H1 (cell line): ENCODE results near the gene LTB4R. TPM values are rescaled to one million over a fixed set of nuclear protein-coding genes. Genes with fewer than 3 reads are reported as not detected.
A peak's percentile ranks its signal among the peaks of the same experiment; 100 is the strongest.

Source experiments
- CTCF ChIA-PET: fragments of 300-600 bp; sonication (Branson Sonifier 250); formaldehyde crosslinking; loops from one replicate; lab custom pipeline; 2021; ENCODE audit not compliant: partially characterized antibody; lab: Charles Lee
- POLR2A ChIA-PET: fragments of 300-600 bp; sonication (Branson Sonifier 250); formaldehyde crosslinking; loops from one replicate; lab custom pipeline; 2021; ENCODE audit warnings: inconsistent platforms; ENCODE audit not compliant: partially characterized antibody; lab: Charles Lee
- DNase-seq, 2 experiments: peaks; one replicate each; pipeline versions ENCODE4 v3.0.0 to v3.0.0-alpha.2; 2010 to 2022; ENCODE audit warnings: low spot score in 2 of 2, low read depth in 1 of 2, mixed read lengths in 1 of 2
- FAIRE-seq: peaks from 2 replicates; lab custom pipeline; 2011; peaks lifted over from hg19 to GRCh38; lab: Jason Lieb, UNC
- H2AFZ ChIP-seq: 2 replicates; pipeline ENCODE4 v1.8.1; 2012; ENCODE audit warnings: low read length, inconsistent platforms
- H2AK5ac ChIP-seq: 2 replicates; pipeline ENCODE4 v1.6.1; 2013; ENCODE audit warnings: low read depth, low read length
- H2BK120ac ChIP-seq: replicated peaks from 2 replicates; pipeline ENCODE3; 2013; ENCODE audit warnings: low read depth, low read length, inconsistent platforms
- H2BK12ac ChIP-seq: 2 replicates; pipeline ENCODE4 v1.6.1; 2013; ENCODE audit warnings: low read depth, low read length
- H2BK15ac ChIP-seq: 2 replicates; pipeline ENCODE4 v1.6.1; 2013; ENCODE audit warnings: low read length
- H2BK20ac ChIP-seq: 2 replicates; pipeline ENCODE4 v1.6.1; 2013; ENCODE audit warnings: low read length
- H2BK5ac ChIP-seq: 2 replicates; pipeline ENCODE4 v1.6.1; 2013; ENCODE audit warnings: low read depth, low read length
- H3K14ac ChIP-seq: 2 replicates; pipeline ENCODE4 v1.6.1; 2013; ENCODE audit warnings: inconsistent platforms; ENCODE audit not compliant: insufficient read length
- H3K18ac ChIP-seq: 2 replicates; pipeline ENCODE4 v1.6.1; 2013; ENCODE audit warnings: low read length; ENCODE audit errors: extremely low read depth
- H3K23ac ChIP-seq: 2 replicates; pipeline ENCODE4 v1.6.1; 2013; ENCODE audit warnings: inconsistent platforms; ENCODE audit not compliant: insufficient read length
- H3K23me2 ChIP-seq: 2 replicates; pipeline ENCODE4 v1.6.1; 2013; ENCODE audit warnings: low read depth, low read length
- H3K27ac ChIP-seq: 2 replicates; pipeline ENCODE4 v1.6.1; 2011; ENCODE audit warnings: low read depth, low read length, inconsistent platforms
- H3K27me3 ChIP-seq, 4 experiments: replicated peaks in 1 of 4; 1 replicate in 1 of 4; 2 replicates in 3 of 4; pipeline versions ENCODE4 v1.6.1 to v1.8.1; 2011 to 2013; ENCODE audit warnings: low read length in 3 of 4, mild to moderate bottlenecking in 3 of 4, inconsistent platforms in 2 of 4, mixed read lengths in 2 of 4, moderate library complexity in 1 of 4; ENCODE audit not compliant: control insufficient read depth in 3 of 4, insufficient read depth in 3 of 4; ENCODE audit errors: extremely low read depth in 1 of 4
- H3K36me3 ChIP-seq, 4 experiments: 2 replicates each; pipeline versions ENCODE4 v1.6.1 to v1.8.1; 2011 to 2013; ENCODE audit warnings: mild to moderate bottlenecking in 4 of 4, low read length in 3 of 4, moderate library complexity in 2 of 4, control low read depth in 1 of 4, inconsistent platforms in 1 of 4; ENCODE audit not compliant: insufficient read depth in 4 of 4, control insufficient read depth in 2 of 4
- H3K4ac ChIP-seq: replicated peaks from 2 replicates; pipeline ENCODE3; 2013; ENCODE audit warnings: low read length, low read depth, mixed read lengths, inconsistent platforms; ENCODE audit not compliant: insufficient read length
- H3K4me1 ChIP-seq, 4 experiments: replicated peaks in 1 of 4; 1 replicate in 1 of 4; 2 replicates in 3 of 4; pipeline versions ENCODE4 v1.6.1 to v1.8.1; 2011 to 2013; ENCODE audit warnings: low read length in 3 of 4, inconsistent platforms in 2 of 4, mixed read lengths in 1 of 4; ENCODE audit not compliant: insufficient read depth in 4 of 4, control insufficient read depth in 3 of 4
- H3K4me2 ChIP-seq, 2 experiments: 2 replicates each; pipeline versions ENCODE4 v1.6.1 to v1.8.1; 2011 to 2013; ENCODE audit warnings: low read depth in 2 of 2, low read length in 2 of 2, control low read depth in 1 of 2, inconsistent platforms in 1 of 2, mild to moderate bottlenecking in 1 of 2; ENCODE audit not compliant: insufficient read depth in 1 of 2
- H3K4me3 ChIP-seq, 4 experiments: fragments of 200-600, 300-600 bp in 1 of 4; sonication (generic), shearing (Covaris generic), sonication (Bioruptor Twin) in 1 of 4; 2 replicates each; pipeline versions ENCODE4 v1.5.1 to v1.8.1; 2011 to 2016; ENCODE audit warnings: low read length in 4 of 4, low read depth in 3 of 4, control low read depth in 2 of 4, inconsistent platforms in 2 of 4, mild to moderate bottlenecking in 2 of 4, mixed read lengths in 1 of 4, moderate library complexity in 1 of 4; ENCODE audit not compliant: insufficient read depth in 2 of 4; ENCODE audit errors: extremely low read depth in 1 of 4
- H3K56ac ChIP-seq: replicated peaks from 2 replicates; pipeline ENCODE3; 2013; ENCODE audit warnings: low read depth, mild to moderate bottlenecking, mixed read lengths, low read length, inconsistent platforms; ENCODE audit not compliant: insufficient read length
- H3K79me1 ChIP-seq: 2 replicates; pipeline ENCODE4 v1.6.1; 2013; ENCODE audit warnings: low read depth, low read length, control low read depth
- H3K79me2 ChIP-seq, 2 experiments: 2 replicates each; pipeline versions ENCODE4 v1.6.1 to v1.8.1; 2012 to 2013; ENCODE audit warnings: low read length in 2 of 2, mild to moderate bottlenecking in 2 of 2, inconsistent platforms in 1 of 2; ENCODE audit not compliant: insufficient read depth in 2 of 2, control insufficient read depth in 1 of 2
- H3K9ac ChIP-seq, 4 experiments: replicated peaks in 1 of 4; 1 replicate in 1 of 4; 2 replicates in 3 of 4; pipeline versions ENCODE4 v1.6.1 to v1.8.1; 2011 to 2013; ENCODE audit warnings: low read depth in 3 of 4, low read length in 3 of 4, control low read depth in 2 of 4, mild to moderate bottlenecking in 2 of 4, moderate library complexity in 2 of 4, inconsistent platforms in 1 of 4; ENCODE audit errors: extremely low read depth in 1 of 4
- H3K9me3 ChIP-seq, 2 experiments: 2 replicates each; pipeline versions ENCODE4 v1.6.1 to v1.8.1; 2012 to 2013; ENCODE audit warnings: mild to moderate bottlenecking in 2 of 2, moderate library complexity in 2 of 2, control low read depth in 1 of 2, inconsistent platforms in 1 of 2, low read depth in 1 of 2, low read length in 1 of 2, mixed read lengths in 1 of 2; ENCODE audit not compliant: insufficient read depth in 2 of 2
- H4K20me1 ChIP-seq, 2 experiments: replicated peaks in 1 of 2; 2 replicates each; pipeline versions ENCODE3 to v1.8.1; 2011 to 2013; ENCODE audit warnings: inconsistent platforms in 2 of 2, low read length in 2 of 2, mild to moderate bottlenecking in 1 of 2; ENCODE audit not compliant: insufficient read depth in 2 of 2, control insufficient read depth in 1 of 2
- H4K5ac ChIP-seq: 2 replicates; pipeline ENCODE4 v1.6.1; 2013; ENCODE audit warnings: low read length, low read depth, mixed read lengths, inconsistent platforms; ENCODE audit not compliant: insufficient read length
- H4K8ac ChIP-seq: 2 replicates; pipeline ENCODE4 v1.8.0; 2013; ENCODE audit warnings: mild to moderate bottlenecking, moderate library complexity, low read length, inconsistent platforms; ENCODE audit not compliant: insufficient read depth; ENCODE audit errors: extremely low read depth
- H4K91ac ChIP-seq: replicated peaks from 2 replicates; pipeline ENCODE3; 2013; ENCODE audit warnings: low read length, mixed read lengths, inconsistent platforms; ENCODE audit not compliant: insufficient read length
- ATF2 ChIP-seq: IDR thresholded peaks from 2 replicates; pipeline ENCODE4 v1.6.1; 2012; ENCODE audit warnings: low read length, inconsistent platforms
- BACH1 ChIP-seq: IDR thresholded peaks from 2 replicates; pipeline ENCODE4 v1.6.1; 2012; ENCODE audit warnings: low read length, improper control_type of control experiment
- KDM1A ChIP-seq: fragments of 200-600, 300-600 bp; sonication (generic); IDR thresholded peaks from 2 replicates; pipeline ENCODE4 v1.7.1; 2016; ENCODE audit warnings: mild to moderate bottlenecking, low read length, borderline replicate concordance
- NRF1 ChIP-seq: IDR thresholded peaks from 2 replicates; pipeline ENCODE4 v1.6.1; 2011; ENCODE audit warnings: mild to moderate bottlenecking, low read depth, low read length, improper control_type of control experiment
- RFX5 ChIP-seq: IDR thresholded peaks from 2 replicates; pipeline ENCODE4 v1.6.1; 2011; ENCODE audit warnings: low read depth, low read length, improper control_type of control experiment, borderline replicate concordance
- SIN3A ChIP-seq, 2 experiments: IDR thresholded peaks in 1 of 2; conservative IDR thresholded peaks in 1 of 2; 2 replicates each; pipeline ENCODE4 v1.6.1; 2011 to 2012; ENCODE audit warnings: low read length in 2 of 2, improper control_type of control experiment in 1 of 2, low read depth in 1 of 2, mild to moderate bottlenecking in 1 of 2
- TBP ChIP-seq: IDR thresholded peaks from 2 replicates; pipeline ENCODE4 v1.6.1; 2011; ENCODE audit warnings: low read depth, low read length, improper control_type of control experiment
- WGBS, 2 experiments: shearing (Covaris generic) in 1 of 2; methylation state at CpG; one replicate each; pipeline versions ENCODE4 v1.1.6 to v1.1.7; 2013 to 2015; ENCODE audit warnings: low lambda C conversion rate in 2 of 2, mixed read lengths in 2 of 2, inconsistent platforms in 1 of 2, low coverage in 1 of 2, missing lambda C conversion rate in 1 of 2; ENCODE audit not compliant: insufficient replicate concordance in 2 of 2, insufficient coverage in 1 of 2, insufficient read length in 1 of 2; ENCODE audit errors: extremely low coverage in 1 of 2, missing lambda C conversion rate in 1 of 2; 5-methylcytosine and 5-hydroxymethylcytosine counted together
- polyA plus RNA-seq, 7 experiments: library from polyadenylated mRNA; depleted of rRNA in 3 of 7; stranded (reverse) in 5 of 7; unstranded in 2 of 7; fragments of >200 nt in 5 of 7; fragments of 200-250 nt in 2 of 7; gene quantifications; 1 replicate in 5 of 7; 2 replicates in 1 of 7; 4 replicates in 1 of 7; pipeline versions ENCODE4 v1.2.1 to v1.2.3, GENCODE V29; 2011 to 2013; ENCODE audit warnings: missing spikeins in 2 of 7, mixed read lengths in 2 of 7
- total RNA-seq: library from RNA; stranded (reverse); fragmentation: NEBNext Ultra II Directional; extraction: Animal tissue kit (Norgen Biotek cat#: 25700); gene quantifications from 2 replicates; pipeline ENCODE4 v1.2.1, GENCODE V29; 2021

Gene LTB4R
- total and polyA plus RNA-seq, 2 of the 8 experiments (the other 6 are each of a cell fraction or from before 2014, with no cell fraction given): 4.1 to 6.7 TPM

- no peak overlapping the region for H2AK5ac ChIP-seq
- no peak overlapping the region for H3K23ac ChIP-seq
- H3K9ac ChIP-seq: no peak overlapping the region
- FAIRE-seq: no peak
- no peak overlapping the region for H3K18ac ChIP-seq
- 0 out of 2 replicates have a peak overlapping the region, but pooled peaks have one; percentile 80 for H2BK5ac ChIP-seq
- H3K4me1 ChIP-seq: peaks cover 0 to 16% (median 9%) of the 10 kb centered on the region in 4 experiments; a peak in 5 of 7 replicates
- H3K4me3 ChIP-seq: peak overlapping the region in 2 of 4 experiments; percentile 32 to 62; a peak in 5 of 8 replicates
- H3K56ac ChIP-seq: no peak overlapping the region
- no peaks in the 10 kb centered on the region for H3K9me3 ChIP-seq
- no peak overlapping the region for H4K91ac ChIP-seq
- H3K4ac ChIP-seq: no peak overlapping the region
- H3K14ac ChIP-seq: no peak overlapping the region
- peak overlapping the region; percentile 3 for H2BK15ac ChIP-seq
- peak overlapping the region; percentile 76 to 98 for H3K4me2 ChIP-seq
- no peak overlapping the region for H4K8ac ChIP-seq
- CTCF ChIA-PET: interaction anchor here (0.6 to 27.8 kb wide), 28 partner anchors 9 to 732 kb away, joined by 3 to 664 read pairs (median 4); partner anchors contain the start of genes CBLN3, CHMP4A, CIDEB and EMC9
- H3K36me3 ChIP-seq: no peaks in the 10 kb centered on the region
- TF ChIP-seq BACH1 (no peak), RFX5 (no peak), TBP (0 out of 2 replicates have a peak, but pooled peaks have one; percentile 6), NRF1 (no peak), ATF2 (no peak), SIN3A (conservative IDR thresholded peaks at IDR 0.05 in 1 of 2, IDR thresholded peaks at IDR 0.05 in 1 of 2; ENCODE audit: low read depth in 1 of 2, low read length in 2 of 2) (peak in 1 of 2 experiments; percentile 20; a peak in 1 of 4 replicates), KDM1A (no peak)
- TF ChIP-seq, all 59 proteins: peak for 2
- Histone ChIP-seq H2BK20ac (no peak overlapping the region), H3K79me1 (no peaks in the 10 kb centered on the region), H4K5ac (no peak overlapping the region), H4K20me1 (peaks cover 0 to 2% of the 10 kb centered on the region in 2 experiments), H3K27me3 (peaks cover 34 to 78% (median 53%) of the 10 kb centered on the region in 4 experiments), H2BK120ac (no peak overlapping the region), H2BK12ac (peak overlapping the region; percentile 12; the same call in 1 of the 2 replicates), H2AFZ (no peak overlapping the region; the same call in 1 of the 2 replicates), H3K27ac (no peak overlapping the region), H3K79me2 (no peaks in the 10 kb centered on the region), H3K23me2 (peaks cover 18% of the 10 kb centered on the region)
- 63% methylated on average over 26 of the region's 26 CpGs; no CpG with 5 or more reads in 1 of the 2 experiments for WGBS, 2 experiments
- POLR2A ChIA-PET: interaction anchor here (1.1 to 5.8 kb wide), 7 partner anchors 13 to 110 kb away, joined by 3 to 46 read pairs (median 4); partner anchors contain the start of genes CBLN3, KHNYN and TINF2
- peak in 1 of 2 experiments; percentile 65 for DNase-seq
These were observed 20.5 kb downstream of the LTB4R start for GRCh38 chr14:24331731-24332267.
